BJ (cell line): ENCODE data around the gene NFATC1. TPM values are rescaled to one million over a fixed set of nuclear protein-coding genes. Genes with fewer than 3 reads are reported as not detected.

Source experiments
- CTCF ChIA-PET: fragments of 350-600 bp; formaldehyde crosslinking; extraction: SDS; loops from one replicate; lab custom pipeline; 2021; ENCODE audit warnings: antibody characterized with exemption, inconsistent platforms; lab: Yijun Ruan, JAX
- POLR2A ChIA-PET: fragments of 300-600 bp; sonication (Branson Sonifier 250); formaldehyde crosslinking; extraction: SDS; loops from one replicate; lab custom pipeline; 2021; ENCODE audit warnings: antibody characterized with exemption; lab: Charles Lee
- DNase-seq: peaks from one replicate; pipeline ENCODE4 v3.0.0-alpha.2; 2011; ENCODE audit warnings: low read depth
- H3K27me3 ChIP-seq: 2 replicates; pipeline ENCODE4 v1.6.0; 2011; ENCODE audit warnings: low read length; ENCODE audit not compliant: control insufficient read depth, insufficient read depth
- H3K36me3 ChIP-seq: 2 replicates; pipeline ENCODE4 v1.5.1; 2011; ENCODE audit warnings: low read length; ENCODE audit not compliant: control insufficient read depth, insufficient read depth
- H3K4me3 ChIP-seq: 2 replicates; pipeline ENCODE4 v1.5.1; 2011; ENCODE audit warnings: low read depth, mild to moderate bottlenecking, control low read depth, low read length
- CTCF ChIP-seq: IDR thresholded peaks from 2 replicates; pipeline ENCODE4 v1.5.1; 2011; ENCODE audit warnings: low read depth, mild to moderate bottlenecking, control low read depth, inconsistent platforms, low read length, moderate library complexity; ENCODE audit not compliant: insufficient read depth
- polyA plus RNA-seq: library from polyadenylated mRNA; depleted of rRNA; stranded (reverse); fragments of >200 nt; gene quantifications from 2 replicates; pipeline ENCODE4 v1.2.3, GENCODE V29; 2011

The NFATC1 gene
- polyA plus RNA-seq, 1 experiment = 1.2 TPM

GRCh38 chr18:79365701-79366100, 30.0 kb upstream of the NFATC1 start:
- CTCF ChIA-PET = interaction anchor here (1.0 to 1.3 kb wide), 2 partner anchors 11 to 14 kb away, joined by 4 to 6 read pairs; no protein-coding TSS in a partner anchor
- peaks cover 2% of the 10 kb centered on the region; the same call in 1 of the 2 replicates for H3K36me3 ChIP-seq

DNA sequence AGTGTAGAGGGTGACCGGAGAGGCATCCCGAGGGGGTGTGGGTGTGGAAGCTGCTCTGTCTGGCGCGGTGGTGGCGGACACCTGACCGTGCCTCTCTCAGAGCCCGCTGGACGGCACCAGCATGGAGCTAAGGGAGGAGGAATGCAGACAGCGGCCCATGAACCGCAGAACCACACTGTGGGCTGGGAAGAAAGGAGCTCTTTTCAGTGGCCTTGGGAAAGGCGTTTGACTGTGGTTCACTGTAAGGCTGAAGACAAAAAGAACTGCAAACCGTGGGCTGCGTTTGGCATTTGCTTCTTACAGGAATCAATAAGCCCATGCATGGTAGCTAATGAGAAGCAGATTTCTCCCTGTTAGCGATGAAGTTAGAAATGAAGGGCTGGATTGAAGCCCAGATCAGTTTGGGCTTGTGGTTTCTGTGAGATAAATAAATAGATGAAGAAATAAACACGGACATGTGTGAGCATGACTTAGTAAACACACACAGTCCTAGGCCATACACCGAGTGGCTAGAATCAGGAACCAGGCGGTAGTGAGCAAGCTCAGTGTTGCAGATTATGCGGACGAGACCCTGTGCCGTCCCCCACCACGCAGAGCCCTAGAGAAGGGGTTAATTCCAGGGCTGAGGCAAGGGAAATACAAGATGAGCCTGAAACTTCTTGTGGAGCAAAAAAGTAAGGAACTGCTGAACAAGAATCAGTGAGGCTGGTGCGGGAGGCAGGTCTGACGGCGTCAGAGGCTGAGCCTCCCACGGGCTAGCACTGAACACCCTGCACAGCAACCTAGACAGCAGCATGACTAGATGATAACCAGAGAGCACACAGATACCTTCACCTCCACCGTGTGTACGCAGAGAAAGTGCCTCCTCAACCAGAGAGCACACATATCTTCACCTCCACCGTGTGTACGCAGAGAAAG, 29.3 kb upstream of the NFATC1 start:
- CTCF ChIA-PET = interaction anchor here (1.0 to 1.3 kb wide), 2 partner anchors 10 to 13 kb away, joined by 4 to 6 read pairs; no protein-coding TSS in a partner anchor
- no peak for TF ChIP-seq CTCF

More at GRCh38 chr18:79365701-79366100, 30.0 kb upstream of the NFATC1 start:
- Histone ChIP-seq H3K4me3 (no peak overlapping the region), H3K27me3 (no peaks in the 10 kb centered on the region)
- DNase-seq = no peak
- TF ChIP-seq CTCF = no peak
- POLR2A ChIA-PET = no interaction called here

DNA sequence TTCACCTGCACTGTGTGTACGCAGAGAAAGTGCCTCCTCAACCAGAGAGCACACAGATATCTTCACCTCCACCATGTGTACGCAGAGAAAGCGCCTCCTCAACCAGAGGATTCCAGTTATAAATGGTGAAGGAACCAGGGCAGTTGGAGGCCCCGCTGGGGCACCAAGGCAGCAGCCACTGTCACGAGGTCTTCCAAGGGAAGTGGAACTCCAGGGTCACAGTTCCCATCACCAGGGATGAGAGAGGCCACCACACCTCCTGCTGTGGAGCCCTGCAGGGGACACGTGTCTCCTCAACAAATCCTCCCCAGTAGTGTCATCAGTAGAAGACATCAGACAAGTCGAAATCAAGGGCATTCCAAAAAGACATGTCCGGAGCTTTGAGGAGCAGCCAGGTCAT, 28.2 kb upstream of the NFATC1 start:
- CTCF ChIA-PET = interaction anchor here (1.8 kb wide), 1 partner anchor 11 kb away, joined by 10 read pairs; no protein-coding TSS in a partner anchor
- Histone ChIP-seq H3K4me3 (no peak overlapping the region), H3K36me3 (peaks cover 2% of the 10 kb centered on the region), H3K27me3 (no peaks in the 10 kb centered on the region)
- no peak for DNase-seq
- POLR2A ChIA-PET = no interaction called here
- no peak for TF ChIP-seq CTCF

More for the DNA sequence above, 29.3 kb upstream of the NFATC1 start:
- Histone ChIP-seq H3K36me3 (peaks cover 2% of the 10 kb centered on the region; the same call in 1 of the 2 replicates), H3K4me3 (no peak overlapping the region), H3K27me3 (no peaks in the 10 kb centered on the region)
- peak; percentile 85 for DNase-seq
- POLR2A ChIA-PET = no interaction called here

- ChIA-PET CTCF (interaction anchor here (1.4 to 1.8 kb wide), 2 partner anchors 11 to 13 kb away, joined by 4 to 10 read pairs; no protein-coding TSS in a partner anchor), POLR2A (no interaction called here)
- Histone ChIP-seq H3K4me3 (no peak overlapping the region), H3K27me3 (no peaks in the 10 kb centered on the region), H3K36me3 (peaks cover 2% of the 10 kb centered on the region)
- no peak for DNase-seq
- TF ChIP-seq CTCF = no peak
These were observed 27.7 kb upstream of the NFATC1 start for GRCh38 chr18:79367989-79368388.

DNA sequence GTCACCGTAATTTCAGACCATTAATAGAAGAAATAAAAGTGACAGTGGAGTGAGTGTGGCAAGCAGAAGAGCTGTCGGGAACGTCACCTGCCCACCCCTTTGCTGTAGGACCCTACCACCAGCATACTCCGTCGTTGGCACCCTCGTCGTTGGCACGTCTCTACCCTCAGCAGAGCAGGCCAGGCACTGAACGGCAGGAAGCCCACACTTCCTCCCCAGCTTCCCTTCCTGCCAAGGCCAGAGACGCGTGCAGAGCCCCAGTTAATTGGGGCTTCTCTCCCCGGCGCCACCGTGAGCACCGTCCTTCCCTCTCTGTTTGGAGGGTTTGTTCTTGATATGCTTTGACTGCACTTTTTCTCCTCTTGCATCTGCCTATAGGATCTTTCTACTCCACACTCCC, 27.0 kb upstream of the NFATC1 start:
- ChIA-PET CTCF (interaction anchor here (1.4 to 1.8 kb wide), 2 partner anchors 10 to 12 kb away, joined by 4 to 10 read pairs; no protein-coding TSS in a partner anchor), POLR2A (no interaction called here)
- no peak for TF ChIP-seq CTCF
- peaks cover 2% of the 10 kb centered on the region for H3K36me3 ChIP-seq
- no peak for DNase-seq
- no peak overlapping the region for H3K4me3 ChIP-seq
- H3K27me3 ChIP-seq = no peaks in the 10 kb centered on the region
